Activated T-cell treated with anti-CD3 and anti-CD28 coated beads for 1 hour (primary cell): ENCODE data around the gene GTF2A1L.
"Not testable (repeated sequence)": the region's sequence is repeated elsewhere in the genome, so short reads cannot be mapped to it uniquely, and the experiment has no call there.

ENCODE experiments used
- DNase-seq: peaks from one replicate; pipeline ENCODE4 v3.0.0-alpha.2; 2020; ENCODE audit warnings: low read depth

The GTF2A1L gene

DNA sequence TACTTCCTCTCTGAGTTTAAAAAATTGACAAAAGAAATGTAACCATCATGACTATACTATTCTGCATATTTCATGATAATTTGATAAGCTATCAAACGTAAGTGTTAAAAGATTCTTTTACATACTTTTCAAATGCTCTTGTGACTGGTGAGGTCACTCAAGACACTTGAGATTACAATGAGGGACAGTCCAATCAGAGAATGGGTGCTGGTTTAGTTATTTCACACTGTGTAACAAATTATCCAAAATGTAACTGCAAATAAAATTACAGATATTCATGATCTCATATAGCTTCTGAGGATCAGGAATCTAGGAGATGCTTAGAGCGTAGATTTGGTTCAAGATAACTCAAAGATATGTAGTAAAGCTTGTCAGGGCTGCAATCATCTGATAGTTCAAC, 4.4 kb upstream of the GTF2A1L start:
- no peak for DNase-seq

DNA sequence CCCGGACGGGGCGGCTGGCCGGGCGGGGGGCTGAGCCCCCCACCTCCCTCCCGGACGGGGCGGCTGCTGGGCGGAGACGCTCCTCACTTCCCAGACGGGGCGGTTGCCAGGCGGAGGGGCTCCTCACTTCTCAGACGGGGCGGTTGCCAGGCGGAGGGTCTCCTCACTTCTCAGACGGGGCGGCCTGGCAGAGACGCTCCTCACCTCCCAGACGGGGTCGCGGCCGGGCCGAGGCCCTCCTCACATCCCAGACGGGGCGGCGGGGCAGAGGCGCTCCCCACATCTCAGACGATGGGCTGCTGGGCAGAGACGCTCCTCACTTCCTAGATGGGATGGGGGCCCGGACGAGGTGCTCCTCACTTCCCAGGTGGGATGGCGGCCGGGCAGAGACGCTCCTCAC, 3.1 kb upstream of the GTF2A1L start:
- DNase-seq = not testable (repeated sequence)

DNA sequence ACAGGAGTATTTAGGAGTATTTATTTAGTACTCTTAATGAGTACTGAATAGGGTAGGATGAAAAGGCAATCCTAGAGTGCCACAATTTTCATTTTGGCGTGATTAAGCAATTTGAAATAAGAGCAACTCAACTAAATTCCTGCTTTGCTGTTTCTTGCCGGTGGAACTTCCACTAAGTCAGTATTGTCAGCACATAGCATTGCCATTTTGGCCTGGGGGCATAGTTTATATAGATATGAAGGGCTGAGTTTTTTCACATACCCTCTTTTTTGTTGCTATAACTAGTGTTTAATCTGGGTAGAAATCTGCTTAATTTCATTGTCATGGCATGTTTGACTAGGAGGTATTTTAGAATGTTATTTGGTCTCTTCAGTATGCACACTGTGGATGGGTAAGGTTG, 1.9 kb downstream of the GTF2A1L start:
- no peak for DNase-seq

DNA sequence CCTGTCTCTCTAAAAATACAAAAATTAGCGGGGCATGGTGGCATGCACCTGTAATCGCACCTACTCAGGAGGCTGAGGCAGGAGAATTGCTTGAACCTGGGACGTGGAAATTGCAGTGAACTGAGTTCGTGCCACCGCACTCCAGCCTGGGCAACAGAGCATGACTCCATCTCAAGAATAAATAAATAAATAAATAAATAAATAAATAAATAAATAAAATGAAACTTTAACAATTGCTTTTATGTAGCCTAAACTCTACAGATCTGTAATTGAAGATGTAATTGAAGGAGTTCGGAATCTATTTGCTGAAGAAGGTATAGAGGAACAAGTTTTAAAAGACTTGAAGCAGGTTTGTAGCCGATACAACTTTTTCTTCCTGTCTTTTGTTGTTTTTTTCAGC, 2.9 kb downstream of the GTF2A1L start:
- DNase-seq = no peak

DNA sequence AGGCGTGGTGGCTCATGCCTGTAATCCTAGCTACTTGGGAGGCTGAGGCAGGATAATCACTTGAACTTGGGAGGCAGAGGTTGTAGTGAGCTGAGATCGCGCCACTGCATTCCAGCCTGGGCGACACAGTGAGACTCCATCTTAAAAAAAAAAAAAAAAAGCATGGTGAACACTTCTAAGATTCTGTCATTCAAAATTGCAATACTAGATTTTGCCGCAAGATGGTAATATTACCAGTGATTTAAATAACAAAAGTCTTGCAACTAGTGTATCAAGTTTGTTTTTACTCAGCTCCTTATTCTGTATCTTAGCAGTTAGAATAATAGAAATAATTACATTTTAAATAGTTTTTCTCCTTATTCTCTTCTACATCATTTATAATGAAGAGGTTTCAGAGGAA, 5.0 kb downstream of the GTF2A1L start:
- DNase-seq = not testable (repeated sequence)

DNA sequence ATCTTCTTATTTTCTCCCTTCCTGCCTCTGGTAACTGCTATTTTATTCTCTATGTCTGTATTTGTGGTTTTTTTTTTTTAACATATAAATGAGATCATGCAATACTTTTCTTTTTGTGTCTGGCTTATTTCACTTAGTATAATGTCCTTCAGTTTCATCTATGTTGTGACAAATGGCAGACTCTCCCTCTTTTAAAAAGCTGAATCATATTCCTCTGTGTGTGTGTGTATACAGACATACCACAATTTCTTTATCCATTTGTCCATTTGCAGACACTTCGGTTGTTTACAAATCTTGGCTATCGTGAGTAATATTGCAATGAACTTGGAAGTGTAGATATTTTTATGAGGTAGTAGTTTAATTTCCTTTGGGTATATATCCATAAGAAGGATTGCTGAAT, 7.0 kb downstream of the GTF2A1L start:
- DNase-seq = no peak

DNA sequence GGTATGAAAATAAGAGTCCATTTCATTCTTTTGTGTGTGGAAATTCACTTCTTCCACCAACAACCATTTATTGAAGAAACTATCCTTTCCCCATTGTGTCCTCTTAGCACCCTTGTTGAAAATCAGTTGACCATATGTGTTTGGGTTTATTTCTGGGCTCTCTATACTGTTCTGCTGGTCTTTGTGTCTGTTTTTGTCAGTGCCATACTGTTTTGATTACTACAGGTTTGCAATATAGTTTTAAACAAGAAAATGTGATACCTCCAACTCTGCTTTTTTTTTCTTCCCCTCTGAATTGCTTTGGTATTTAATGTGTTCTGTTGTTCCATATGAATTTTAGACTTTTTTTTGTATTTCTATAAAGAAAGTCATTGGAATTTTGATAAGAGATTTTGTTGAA, 8.4 kb downstream of the GTF2A1L start:
- DNase-seq = no peak

DNA sequence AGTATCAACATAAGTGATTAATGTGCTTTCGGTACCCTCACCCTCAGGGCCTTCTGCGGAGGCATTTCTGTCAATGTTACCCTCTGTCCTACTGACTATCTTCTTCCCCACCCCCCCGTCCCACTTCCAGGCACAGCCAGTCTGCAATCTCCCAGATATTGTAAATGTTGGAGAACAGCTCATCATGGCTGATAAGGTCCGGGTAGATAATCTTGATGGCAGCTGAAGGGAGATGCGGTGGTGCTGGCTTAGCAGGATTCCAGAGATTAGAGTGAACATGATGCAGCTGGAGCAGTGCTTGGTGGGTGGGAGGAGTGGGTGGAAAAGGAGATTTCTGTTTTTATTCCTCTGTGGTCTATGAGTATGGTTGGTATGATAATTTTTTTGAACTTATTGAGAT, 15.5 kb downstream of the GTF2A1L start:
- no peak for DNase-seq

DNA sequence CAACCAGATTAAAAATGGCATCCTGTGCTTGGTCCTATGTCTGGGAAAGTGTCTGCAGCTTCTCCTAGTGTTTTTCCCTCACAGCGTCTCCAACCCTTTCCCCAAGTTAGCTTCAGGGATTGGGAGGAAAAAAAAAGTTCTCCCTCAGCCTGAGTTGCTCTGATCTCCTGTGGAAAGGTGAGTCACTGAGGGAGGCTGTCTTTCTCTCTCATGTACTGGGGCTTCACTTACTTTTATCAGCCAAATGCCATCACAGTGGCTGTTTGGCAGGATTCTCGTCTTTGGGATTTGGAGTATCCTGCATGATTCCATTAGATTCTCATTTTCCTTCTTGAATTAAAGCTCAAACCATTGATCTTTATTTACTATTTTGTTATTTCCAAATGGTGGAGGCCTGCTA, 18.1 kb downstream of the GTF2A1L start:
- DNase-seq = no peak

DNA sequence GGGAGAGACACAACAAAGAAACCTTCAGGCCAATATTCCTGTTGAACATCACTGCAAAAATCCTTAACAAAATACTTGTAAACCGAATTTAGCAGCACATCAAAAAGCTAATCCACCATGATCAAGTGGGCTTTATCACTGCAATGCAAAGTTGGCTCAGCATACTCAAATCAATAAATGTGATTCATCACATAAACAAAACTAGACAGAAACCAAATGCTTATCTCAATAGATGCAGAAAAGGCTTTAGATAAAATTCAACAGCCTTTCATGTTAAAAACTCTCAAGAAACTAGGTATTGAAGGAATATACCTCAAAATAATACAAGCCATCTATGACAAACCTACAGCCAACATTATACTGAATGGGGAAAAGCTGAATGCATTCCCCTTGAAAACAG, 20.6 kb downstream of the GTF2A1L start:
- no peak for DNase-seq

DNA sequence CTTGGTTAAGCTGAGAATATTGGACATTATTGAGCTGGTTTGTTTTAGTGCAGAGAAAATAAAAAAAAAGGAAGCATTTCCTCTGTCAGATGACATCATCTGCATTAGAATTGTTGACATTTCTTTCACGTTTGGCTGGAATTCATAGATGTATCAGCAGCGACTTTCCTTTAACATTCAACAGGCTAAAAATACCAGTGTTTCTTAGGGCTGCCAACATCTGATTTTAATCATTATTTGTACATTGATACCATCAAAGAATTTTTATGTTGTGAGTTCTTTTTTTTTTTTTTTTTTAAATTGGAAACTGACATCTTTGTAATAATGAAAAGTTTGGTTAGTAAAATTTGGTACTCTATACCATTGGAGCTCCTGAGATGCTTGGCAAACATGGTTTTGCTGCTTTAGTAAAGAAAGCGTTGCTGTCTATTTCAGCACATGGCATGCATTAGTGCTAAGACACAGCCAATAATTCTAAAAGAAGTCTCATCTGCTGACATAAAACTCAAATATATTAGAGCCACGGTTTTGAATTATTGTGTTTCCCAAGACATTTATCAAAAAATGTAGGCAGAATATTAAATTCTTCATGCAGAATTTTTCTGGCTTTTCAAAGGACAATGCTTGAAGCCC, 33.6 kb downstream of the GTF2A1L start:
- no peak for DNase-seq

DNA sequence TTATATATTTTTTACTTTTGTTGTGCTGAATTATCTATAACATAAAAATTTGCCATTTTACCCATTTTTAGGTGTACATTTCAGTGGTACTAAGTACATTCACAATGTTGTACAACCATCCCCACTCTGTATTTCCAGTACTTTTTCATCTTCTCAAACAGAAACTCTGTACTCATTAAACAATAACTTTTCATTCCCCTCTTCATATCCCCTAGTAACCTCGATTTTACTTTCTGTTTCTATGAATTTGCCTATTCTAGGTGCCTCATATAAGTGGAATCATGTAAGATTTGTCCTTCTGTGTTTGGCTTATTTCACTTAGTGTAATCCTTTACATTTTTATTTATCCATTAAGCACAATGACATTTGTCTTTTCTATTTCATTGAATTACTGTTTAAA, 51.3 kb downstream of the GTF2A1L start:
- no peak for DNase-seq

DNA sequence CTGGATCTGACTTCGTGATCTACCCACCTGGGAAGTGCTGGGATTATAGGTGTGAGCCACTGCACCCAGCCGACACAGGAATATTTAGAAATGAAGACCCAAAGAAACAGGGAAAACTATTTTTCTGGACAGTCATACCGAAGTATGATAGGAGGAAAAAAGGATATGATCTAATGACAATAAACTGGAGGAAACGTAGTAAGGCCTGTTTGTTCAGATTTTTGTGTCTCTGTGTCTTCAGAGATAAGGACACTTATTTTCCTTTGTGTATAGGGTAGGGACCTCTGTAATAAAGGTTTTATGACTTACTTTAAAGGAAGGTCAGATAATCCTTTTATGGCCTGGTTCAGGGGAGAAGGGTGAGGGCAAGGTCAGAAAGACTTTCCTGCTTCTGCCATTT, 55.9 kb downstream of the GTF2A1L start:
- DNase-seq = no peak

DNA sequence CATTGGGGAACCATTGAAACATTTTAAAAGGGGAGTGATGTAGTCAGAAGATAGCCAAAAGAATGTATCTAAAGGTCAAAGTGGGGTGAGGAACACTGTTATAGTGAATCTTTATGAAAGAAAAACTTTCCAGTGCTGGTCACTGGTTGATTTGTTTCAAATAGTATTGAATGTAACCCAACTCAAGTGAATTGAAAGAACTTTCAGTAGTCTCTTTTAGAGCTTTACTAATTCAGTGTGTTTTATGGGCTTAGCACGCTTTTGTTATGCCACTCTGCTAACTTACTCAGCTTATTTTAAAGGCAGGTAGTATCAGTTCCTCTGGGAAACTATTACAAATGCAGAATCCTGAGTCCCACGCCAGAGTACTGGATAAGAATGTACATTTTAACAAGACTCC, 57.3 kb downstream of the GTF2A1L start:
- no peak for DNase-seq

DNA sequence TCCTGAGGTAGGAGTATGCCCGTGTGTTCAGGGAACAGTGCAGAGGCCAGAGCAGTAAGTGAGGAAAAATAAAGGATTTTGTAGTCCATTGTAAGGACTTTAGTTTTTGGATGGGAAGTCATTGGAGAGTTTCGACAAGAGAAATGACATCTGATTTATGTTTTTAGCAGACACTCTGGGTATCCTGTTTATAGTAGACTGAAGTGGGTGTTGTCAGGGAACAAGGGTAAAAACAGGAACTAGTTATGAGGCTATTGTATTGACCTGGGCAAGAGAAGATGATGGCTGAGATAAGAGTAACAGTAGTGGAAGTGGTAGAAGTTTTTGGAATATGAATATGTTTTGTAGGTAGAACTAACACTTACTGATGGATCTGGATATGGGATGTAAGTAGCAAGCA, 59.8 kb downstream of the GTF2A1L start:
- no peak for DNase-seq

DNA sequence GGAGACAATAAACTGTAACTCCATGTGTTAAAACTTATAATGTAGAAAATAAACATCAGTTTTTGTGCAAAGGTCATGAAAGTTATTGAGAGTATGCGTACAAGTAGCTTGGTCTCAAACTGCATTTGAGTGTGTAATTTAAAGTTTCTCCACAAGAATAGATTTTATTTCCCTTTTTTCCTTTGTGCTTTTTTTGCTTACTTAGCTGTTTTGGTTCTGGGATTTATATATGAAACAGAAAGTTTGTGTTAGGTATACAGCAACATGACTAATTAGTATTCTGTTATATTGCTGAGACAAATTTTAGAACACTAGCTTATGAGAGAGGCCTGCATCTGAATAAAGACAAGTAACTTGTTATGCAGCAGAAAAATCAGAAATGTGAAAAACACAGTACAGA, 67.5 kb downstream of the GTF2A1L start:
- no peak for DNase-seq

DNA sequence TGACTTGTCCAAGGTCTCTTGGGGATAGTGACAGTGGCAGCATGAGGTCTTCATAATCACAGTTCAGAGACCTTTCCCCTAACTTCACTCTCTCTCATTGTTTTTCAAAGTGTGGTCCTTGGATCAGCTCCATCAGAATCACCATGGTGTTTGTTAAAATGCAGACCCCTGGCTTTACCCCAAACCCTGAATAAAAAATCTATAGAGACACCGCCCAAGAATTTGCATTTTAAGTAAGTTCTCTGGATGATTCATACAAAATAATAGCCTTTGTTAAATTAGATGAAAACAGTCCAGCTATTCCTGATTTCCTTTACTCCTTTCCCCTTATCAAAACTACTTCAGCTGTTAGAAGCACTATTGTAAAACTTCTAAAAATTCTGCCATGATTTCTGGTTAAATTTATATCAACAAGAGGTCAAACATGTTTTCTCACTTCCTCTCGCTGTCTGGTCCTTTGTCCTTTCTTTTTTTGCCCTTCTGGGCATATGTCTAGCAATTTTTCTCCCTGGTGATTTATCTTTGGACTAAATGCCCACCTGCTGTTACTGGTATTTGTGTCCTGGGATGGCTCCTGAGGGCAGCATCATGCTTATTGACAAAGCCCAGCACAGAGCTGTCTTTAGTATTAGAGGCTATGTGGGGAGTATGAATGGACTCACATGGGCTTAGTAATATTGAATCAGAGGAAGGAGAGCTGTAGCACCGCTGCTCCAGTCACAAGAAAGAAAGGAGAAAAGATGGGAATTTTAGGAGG, 74.5 kb downstream of the GTF2A1L start:
- DNase-seq = no peak

DNA sequence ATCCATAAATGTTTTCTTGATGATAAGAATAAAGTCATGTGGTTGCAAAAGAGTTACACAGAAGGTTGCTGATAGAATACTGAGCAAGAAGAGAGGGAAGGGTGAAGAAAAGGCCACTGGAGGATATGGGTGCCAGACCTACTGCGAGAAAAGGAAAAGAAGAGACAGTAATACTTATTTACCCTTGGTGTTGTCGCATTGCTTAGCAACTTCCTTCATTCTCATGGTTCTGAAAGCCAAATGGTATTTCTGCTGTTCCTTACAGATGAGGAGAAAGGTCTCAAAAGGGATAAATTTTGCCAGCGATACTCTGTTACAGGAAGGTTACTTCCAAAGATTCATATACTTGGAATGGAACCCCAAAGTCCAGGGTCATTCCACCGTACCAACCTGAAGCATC, 75.4 kb downstream of the GTF2A1L start:
- no peak for DNase-seq

DNA sequence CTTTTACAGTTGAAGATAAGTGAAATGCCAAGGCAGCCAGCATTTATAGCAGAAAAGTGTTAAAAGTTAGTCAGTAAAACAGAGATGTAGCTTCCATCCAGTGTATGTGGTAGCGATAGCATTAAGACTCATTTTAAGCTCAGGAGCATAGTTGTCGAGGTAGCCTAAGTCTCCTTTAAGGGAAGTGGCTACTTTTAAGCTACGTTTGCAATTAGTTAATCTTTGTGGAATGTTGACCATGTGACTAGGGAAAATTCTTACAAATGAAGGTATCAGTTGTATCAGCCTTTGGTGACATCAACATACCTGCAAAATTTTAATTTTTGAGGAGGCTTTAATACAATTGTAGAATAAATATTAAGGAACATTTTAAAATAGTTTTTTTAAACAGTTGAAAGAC, 76.0 kb downstream of the GTF2A1L start:
- DNase-seq = no peak

DNA sequence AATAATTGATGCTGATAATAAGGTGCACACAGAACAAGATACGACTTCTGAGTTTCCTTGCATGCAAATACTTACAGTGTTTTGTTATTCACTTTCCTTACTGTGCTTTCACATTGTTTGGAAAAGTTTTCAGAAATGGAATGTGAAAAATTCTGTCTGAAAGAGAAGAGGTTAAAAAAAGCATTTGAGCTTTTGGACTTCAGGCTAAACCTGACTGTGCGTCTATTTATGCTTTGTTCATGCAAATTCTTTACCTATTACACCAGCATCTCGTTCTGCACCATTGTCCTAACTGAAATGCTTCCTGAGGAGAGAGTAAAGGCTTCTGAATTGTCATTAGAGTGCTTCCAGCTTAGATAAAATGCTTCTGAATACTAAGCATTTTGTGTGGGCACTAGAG, 76.5 kb downstream of the GTF2A1L start:
- no peak for DNase-seq

DNA sequence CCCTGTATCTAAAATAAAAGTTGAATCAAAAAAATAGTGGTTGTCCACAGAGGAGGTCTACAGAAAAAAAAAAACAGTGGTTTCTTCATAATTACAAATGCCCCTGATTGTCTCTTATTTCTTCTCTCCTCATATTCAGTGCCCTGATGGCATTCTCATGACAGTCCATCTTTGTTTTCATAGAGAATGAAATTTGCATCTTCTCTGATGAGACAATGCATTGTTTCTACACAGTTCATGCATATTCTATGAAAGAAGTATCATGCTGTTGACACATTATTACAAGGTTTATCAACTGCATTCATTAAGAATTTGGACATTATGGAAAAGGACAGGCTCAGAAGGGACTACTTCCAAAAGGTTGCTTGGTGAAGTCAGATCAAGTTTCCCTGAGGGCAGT, 78.3 kb downstream of the GTF2A1L start:
- DNase-seq = no peak

DNA sequence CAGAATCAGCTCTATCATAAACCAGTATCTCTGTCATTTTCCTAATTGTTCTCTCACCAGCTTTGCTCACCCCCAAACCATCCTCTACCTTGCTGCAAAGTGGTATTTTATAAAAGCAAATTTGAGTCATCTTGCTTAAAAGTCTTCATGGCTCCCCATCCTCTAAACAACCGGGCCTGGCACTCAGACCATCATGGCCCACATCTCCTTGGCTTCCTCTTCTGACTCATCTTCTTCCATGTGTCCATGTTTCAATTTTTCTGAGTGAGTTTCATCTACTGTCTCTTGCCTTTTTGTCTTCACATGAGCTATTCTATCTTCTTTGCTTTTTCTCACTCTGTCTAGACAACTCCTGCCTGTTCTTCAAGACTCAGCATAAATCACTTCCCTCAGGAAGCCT, 79.2 kb downstream of the GTF2A1L start:
- DNase-seq = no peak

DNA sequence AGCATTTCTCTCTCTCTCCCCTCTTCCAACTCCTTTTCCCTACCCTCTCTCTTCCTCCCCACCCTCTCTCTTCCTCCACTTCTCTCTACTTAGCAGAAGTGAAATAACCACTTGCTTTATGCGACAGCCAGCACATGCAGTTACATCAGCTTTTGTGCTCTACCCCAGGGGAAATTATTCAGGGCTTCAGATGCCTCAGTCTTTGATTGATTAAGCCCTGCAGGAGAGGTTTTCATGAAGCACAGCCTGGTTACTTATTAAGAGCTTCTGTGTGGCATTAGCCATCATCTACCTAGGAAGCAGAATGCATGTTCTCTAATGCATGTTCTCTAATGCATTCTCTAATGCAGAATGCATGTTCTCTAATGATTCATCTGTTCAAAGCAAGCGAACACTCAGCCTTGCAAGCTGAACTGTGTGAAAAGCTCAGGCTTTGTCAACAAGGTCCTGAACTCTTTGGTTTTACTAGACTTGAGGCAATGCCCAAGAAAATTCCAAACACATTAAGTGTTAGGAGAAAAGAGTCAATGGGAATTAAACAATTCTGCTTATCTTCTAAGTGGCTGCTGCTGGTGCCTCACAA, 81.8 kb downstream of the GTF2A1L start:
- DNase-seq = no peak

DNA sequence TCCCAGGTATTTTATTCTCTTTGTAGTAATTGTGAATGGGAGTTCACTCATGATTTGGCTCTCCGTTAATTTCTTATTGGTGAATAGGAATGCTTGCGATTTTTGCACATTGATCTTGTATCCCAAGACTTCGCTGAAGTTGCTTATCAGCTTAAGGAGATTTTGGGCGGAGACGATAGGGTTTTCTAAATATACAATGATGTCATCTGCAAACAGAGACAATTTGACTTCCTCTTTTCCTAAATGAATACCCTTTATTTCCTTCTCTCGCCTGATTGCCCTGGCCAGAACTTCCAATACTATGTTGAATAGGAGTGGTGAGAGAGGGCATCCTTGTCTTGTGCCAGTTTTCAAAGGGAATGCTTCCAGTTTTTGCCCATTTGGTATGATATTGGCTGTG, 86.0 kb downstream of the GTF2A1L start:
- not testable (repeated sequence) for DNase-seq
